H54 (cell line): ENCODE data around the gene UNC45A.

Source experiments
- DNase-seq: peaks from one replicate; pipeline ENCODE4 v3.0.0; 2011; ENCODE audit warnings: low spot score, mixed read lengths; ENCODE audit not compliant: insufficient read length
- FAIRE-seq: peaks from 3 replicates; lab custom pipeline; 2011; peaks lifted over from hg19 to GRCh38; lab: Jason Lieb, UNC
- POLR2A ChIP-seq: IDR thresholded peaks from 2 replicates; pipeline ENCODE4 v1.6.1; 2011; ENCODE audit warnings: low read depth, mild to moderate bottlenecking, low read length

The UNC45A gene

GRCh38 chr15:90909976-90910375 lies 25.1 kb upstream of the UNC45A start:
- FAIRE-seq (no peak), DNase-seq (no peak)
- no peak for TF ChIP-seq POLR2A

- DNase-seq: no peak
- no peak for FAIRE-seq
- TF ChIP-seq POLR2A: no peak
Observed at GRCh38 chr15:90910441-90911301, 24.4 kb upstream of the UNC45A start.

- TF ChIP-seq POLR2A: no peak
- FAIRE-seq (no peak), DNase-seq (no peak)
Observed at GRCh38 chr15:90911302-90911623, 23.8 kb upstream of the UNC45A start.

- FAIRE-seq: no peak
- no peak for TF ChIP-seq POLR2A
- no peak for DNase-seq
Observed at GRCh38 chr15:90911906-90912769, 22.9 kb upstream of the UNC45A start.

GRCh38 chr15:90912770-90913075 lies 22.4 kb upstream of the UNC45A start:
- no peak for FAIRE-seq
- DNase-seq: no peak
- no peak for TF ChIP-seq POLR2A

- TF ChIP-seq POLR2A: no peak
- DNase-seq (no peak), FAIRE-seq (no peak)
Observed at GRCh38 chr15:90913398-90913944, 21.6 kb upstream of the UNC45A start.

GRCh38 chr15:90914305-90915080 lies 20.6 kb upstream of the UNC45A start:
- FAIRE-seq: no peak
- no peak for TF ChIP-seq POLR2A
- DNase-seq: no peak

- no peak for FAIRE-seq
- TF ChIP-seq POLR2A: no peak
- no peak for DNase-seq
Observed at GRCh38 chr15:90915216-90915807, 19.8 kb upstream of the UNC45A start.

- TF ChIP-seq POLR2A: no peak
- FAIRE-seq (no peak), DNase-seq (no peak)
Observed at GRCh38 chr15:90915808-90916440, 19.2 kb upstream of the UNC45A start.

- TF ChIP-seq POLR2A: no peak
- DNase-seq (no peak), FAIRE-seq (no peak)
Observed at GRCh38 chr15:90916461-90916860, 18.6 kb upstream of the UNC45A start.

- DNase-seq (no peak), FAIRE-seq (no peak)
- TF ChIP-seq POLR2A: no peak
Observed at GRCh38 chr15:90917569-90917968, 17.5 kb upstream of the UNC45A start.

GRCh38 chr15:90918034-90918788 lies 16.9 kb upstream of the UNC45A start:
- no peak for FAIRE-seq

More at GRCh38 chr15:90918034-90918788, 16.9 kb upstream of the UNC45A start:
- no peak for DNase-seq
- TF ChIP-seq POLR2A: no peak
